HFF-Myc (cell line): ENCODE measurements around the gene MYO9A.

Experiments used
- DNase-seq: peaks from one replicate; pipeline ENCODE4 v3.0.0-alpha.2; 2011; ENCODE audit warnings: low read depth; ENCODE audit errors: extremely low read depth
- H3K4me3 ChIP-seq: replicated peaks from 2 replicates; pipeline ENCODE4 v1.5.1; 2011; ENCODE audit warnings: low read depth, mild to moderate bottlenecking, control low read depth, low read length
- TF ChIP-seq, protein P1 (sequence below): IDR thresholded peaks from 2 replicates; pipeline ENCODE4 v1.5.1; 2012; ENCODE audit warnings: mild to moderate bottlenecking, low read depth, low read length, control low read depth; ENCODE audit errors: missing control alignments

The MYO9A gene

GRCh38 chr15:71781965-71782265 lies 336.0 kb downstream of the MYO9A start:
- TF ChIP-seq, protein P1, sequence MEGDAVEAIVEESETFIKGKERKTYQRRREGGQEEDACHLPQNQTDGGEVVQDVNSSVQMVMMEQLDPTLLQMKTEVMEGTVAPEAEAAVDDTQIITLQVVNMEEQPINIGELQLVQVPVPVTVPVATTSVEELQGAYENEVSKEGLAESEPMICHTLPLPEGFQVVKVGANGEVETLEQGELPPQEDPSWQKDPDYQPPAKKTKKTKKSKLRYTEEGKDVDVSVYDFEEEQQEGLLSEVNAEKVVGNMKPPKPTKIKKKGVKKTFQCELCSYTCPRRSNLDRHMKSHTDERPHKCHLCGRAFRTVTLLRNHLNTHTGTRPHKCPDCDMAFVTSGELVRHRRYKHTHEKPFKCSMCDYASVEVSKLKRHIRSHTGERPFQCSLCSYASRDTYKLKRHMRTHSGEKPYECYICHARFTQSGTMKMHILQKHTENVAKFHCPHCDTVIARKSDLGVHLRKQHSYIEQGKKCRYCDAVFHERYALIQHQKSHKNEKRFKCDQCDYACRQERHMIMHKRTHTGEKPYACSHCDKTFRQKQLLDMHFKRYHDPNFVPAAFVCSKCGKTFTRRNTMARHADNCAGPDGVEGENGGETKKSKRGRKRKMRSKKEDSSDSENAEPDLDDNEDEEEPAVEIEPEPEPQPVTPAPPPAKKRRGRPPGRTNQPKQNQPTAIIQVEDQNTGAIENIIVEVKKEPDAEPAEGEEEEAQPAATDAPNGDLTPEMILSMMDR: no peak
- H3K4me3 ChIP-seq: no peak overlapping the region
- no peak for DNase-seq

DNA sequence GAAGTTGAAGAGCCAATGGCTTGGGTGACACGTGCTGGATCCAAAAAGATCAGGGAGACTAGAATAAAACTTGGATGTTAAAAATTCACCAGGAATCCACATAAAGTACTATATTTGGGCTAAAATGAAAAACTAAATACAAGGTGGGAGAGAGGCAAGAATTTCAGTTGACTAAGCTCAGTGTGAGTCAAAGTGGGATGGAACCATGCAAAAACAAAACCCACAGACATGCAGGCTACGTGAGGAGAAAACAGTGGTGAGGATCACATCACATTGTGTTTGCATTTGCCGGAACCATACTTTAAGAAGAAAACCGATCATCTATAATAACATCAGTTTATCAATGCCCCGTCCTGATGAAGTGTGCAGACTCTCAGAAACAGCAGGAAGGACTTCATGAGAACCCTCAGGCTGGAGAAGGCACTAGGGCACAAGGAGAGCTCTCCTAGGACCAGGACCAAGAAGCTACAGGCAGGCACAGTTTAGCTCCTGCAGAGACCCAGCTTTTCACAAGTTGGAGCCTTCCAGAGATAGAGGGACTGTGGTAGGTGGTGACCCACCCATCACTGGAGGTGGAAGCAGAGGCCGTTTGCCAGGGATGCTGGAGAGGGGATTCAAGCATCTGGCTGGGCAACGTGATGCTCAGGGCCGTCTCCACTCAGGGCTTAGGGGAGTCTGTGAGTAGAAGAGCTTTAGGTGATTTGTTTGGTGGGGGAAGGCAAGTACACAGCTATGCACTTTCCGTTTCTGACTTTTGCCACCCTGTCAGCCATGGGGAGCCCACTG lies 336.6 kb downstream of the MYO9A start:
- no peak for DNase-seq
- TF ChIP-seq, protein P1: no peak
- no peak overlapping the region for H3K4me3 ChIP-seq

GRCh38 chr15:71780115-71780976 lies 337.6 kb downstream of the MYO9A start:
- H3K4me3 ChIP-seq: no peak overlapping the region
- TF ChIP-seq, protein P1: peak; percentile 75
- DNase-seq: peak; percentile 52

- no peak overlapping the region for H3K4me3 ChIP-seq
- no peak for DNase-seq
- TF ChIP-seq, protein P1: no peak
Measured at GRCh38 chr15:71779073-71779797, 338.7 kb downstream of the MYO9A start.

DNA sequence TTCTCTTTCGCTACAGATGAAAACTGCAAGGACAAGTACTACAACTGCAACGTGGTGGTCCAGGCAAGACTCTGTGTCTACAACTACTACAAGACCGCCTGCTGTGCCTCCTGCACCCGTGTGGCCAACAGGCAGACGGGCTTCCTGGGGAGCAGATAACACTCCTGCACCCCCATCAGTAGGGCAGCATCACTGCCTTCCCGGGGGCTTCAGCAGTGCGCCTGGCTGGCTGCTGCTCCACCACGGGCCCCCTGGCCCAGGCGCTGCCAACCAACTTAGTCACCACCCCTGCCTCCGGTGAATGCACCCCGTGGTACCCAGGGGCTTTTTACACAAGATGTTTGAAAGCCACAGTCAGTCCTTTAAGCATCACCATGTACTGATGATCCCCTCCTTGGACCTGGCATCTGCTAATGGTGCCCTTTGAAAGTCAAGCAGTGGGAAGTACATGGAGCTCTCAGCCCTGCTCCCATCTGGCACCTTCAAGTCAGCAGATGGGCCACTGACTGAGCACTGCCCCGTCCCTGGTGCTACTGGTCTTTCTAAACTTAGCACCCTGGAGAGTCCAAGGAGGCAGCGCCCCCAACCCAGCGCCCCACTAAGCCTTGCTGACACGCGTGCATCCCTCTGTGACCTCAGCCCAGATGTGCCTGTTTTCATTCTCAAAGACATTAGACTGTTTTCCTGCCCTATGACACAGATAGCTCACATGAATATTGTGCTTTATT lies 340.6 kb downstream of the MYO9A start:
- DNase-seq: no peak
- H3K4me3 ChIP-seq: no peak overlapping the region
- TF ChIP-seq, protein P1: no peak

DNA sequence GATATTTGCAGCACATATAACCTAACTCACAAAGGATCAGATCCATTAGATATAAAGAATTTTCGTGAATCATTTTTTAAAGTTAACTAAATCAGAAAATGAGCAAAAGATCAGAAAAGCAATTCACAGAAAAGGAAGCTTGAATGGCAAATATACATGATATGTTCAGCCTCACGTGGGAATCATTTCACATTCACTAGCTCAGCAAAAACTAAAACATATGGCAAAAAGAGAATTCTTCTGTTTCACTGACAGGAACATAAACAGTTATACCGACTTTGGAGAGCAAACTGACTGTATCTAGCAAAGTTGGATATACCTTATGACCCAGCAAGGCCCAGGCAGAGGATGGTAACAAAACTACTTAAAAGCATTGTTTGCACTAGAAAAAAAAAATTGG lies 341.6 kb downstream of the MYO9A start:
- no peak for DNase-seq
- no peak overlapping the region for H3K4me3 ChIP-seq
- TF ChIP-seq, protein P1: no peak
